Right lobe of liver (tissue), 6 donors: ENCODE results near the gene NCOA3. TPM values are rescaled to one million over a fixed set of nuclear protein-coding genes. Genes with fewer than 3 reads are reported as not detected.
"Not testable (repeated sequence)": the region's sequence is repeated elsewhere in the genome, so short reads cannot be mapped to it uniquely, and the experiment has no call there.

Experiments
- ATAC-seq, 4 donors: fragments of 200-7000 bp; cut with Tn5 transposase; one replicate each; pipeline ENCODE4 v1.9.1; 2020; ENCODE audit warnings: mild to moderate bottlenecking in 4 of 4, moderate library complexity in 4 of 4
- DNase-seq, 3 donors: peaks; one replicate each; pipeline ENCODE4 v3.0.0-alpha.2; 2020
- H3K27ac ChIP-seq, 3 donors: fragments of 200-600 bp; one replicate each; pipeline ENCODE4 v1.8.0; 2022
- H3K27me3 ChIP-seq, 2 donors: fragments of 200-600 bp; one replicate each; pipeline ENCODE4 v1.8.0; 2022
- H3K36me3 ChIP-seq, 4 donors: fragments of 200-600 bp; sonication (generic) in 1 of 4; one replicate each; pipeline versions ENCODE4 v1.5.1 to v1.8.0; 2017 to 2022; ENCODE audit warnings: control low read depth in 1 of 4
- H3K4me1 ChIP-seq, 4 donors: fragments of 200-600 bp; sonication (generic) in 1 of 4; one replicate each; pipeline versions ENCODE4 v1.5.1 to v1.8.0; 2017 to 2022; ENCODE audit warnings: control low read depth in 1 of 4
- H3K4me3 ChIP-seq, 3 donors: fragments of 200-600 bp; one replicate each; pipeline ENCODE4 v1.8.0; 2022
- H3K9me3 ChIP-seq, 4 donors: fragments of 200-600 bp; sonication (generic) in 1 of 4; one replicate each; pipeline versions ENCODE4 v1.5.1 to v1.8.0; 2017 to 2022; ENCODE audit warnings: control low read depth in 1 of 4
- POLR2A ChIP-seq: fragments of 450-650 bp; IDR thresholded peaks from one replicate; pipeline ENCODE4 v1.6.1; 2017; ENCODE audit warnings: antibody characterized with exemption, mild to moderate bottlenecking
- WGBS: methylation state at CpG from one replicate; pipeline ENCODE4 v1.1.6; 2018; ENCODE audit warnings: low coverage, low lambda C conversion rate; ENCODE audit not compliant: insufficient coverage; ENCODE audit errors: missing lambda C conversion rate; 5-methylcytosine and 5-hydroxymethylcytosine counted together
- intact Hi-C, 2 donors: fragments of 100-400 bp; cut with DNase I; formaldehyde crosslinking; loops; one replicate each; pipeline versions ENCODE4 v1.11.2 to v1.14.1; 2022
- total RNA-seq, 6 experiments: library from RNA; depleted of rRNA in 2 of 6; stranded (reverse); fragments of >200 nt in 2 of 6; fragmentation: NEBNext Ultra II Directional in 3 of 6; extraction: Animal tissue kit (Norgen Biotek cat#: 25700) in 3 of 6; gene quantifications; one replicate each; pipeline versions ENCODE4 v1.1.0 to v1.2.4, GENCODE V29; 2016 to 2023
- TF ChIP-seq, protein P1 (sequence below), 4 donors: fragments of 200-600 bp in 3 of 4; fragments of 450-650 bp in 1 of 4; IDR thresholded peaks; one replicate each; pipeline versions ENCODE4 v1.5.1 to v1.8.0; 2016 to 2022; ENCODE audit warnings: antibody characterized with exemption in 4 of 4, mild to moderate bottlenecking in 2 of 4
- donor health status: DM: no; HTN: yes; CAD: no.
- donor health status: DM: no; HTN: no; CAD: no.
- donor health status: DM: no; HTN: no; CAD: no.
- donor health status: DM: no; HTN: yes; CAD: no.
- donor health status: DM: no; HTN: yes; CAD: no.

The NCOA3 gene
- total RNA-seq, 6 experiments from 2014 or later, result 11.2 to 15.1 (median 13.8) TPM

- Histone ChIP-seq H3K4me3 (peak overlapping the region; percentile 90 to 95 (median 92)), H3K36me3 (no peaks in the 10 kb centered on the region), H3K27ac (peak overlapping the region; percentile 78 to 92 (median 84)), H3K4me1 (peaks cover 0 to 30% (median 0%) of the 10 kb centered on the region in 4 donors), H3K9me3 (no peaks in the 10 kb centered on the region), H3K27me3 (no peaks in the 10 kb centered on the region)
- ATAC-seq (peak; percentile 26 to 50 (median 36)), DNase-seq (peak in 1 of 3 donors; percentile 49)
- under 1% methylated on average over 29 of the region's 34 CpGs for WGBS
- intact Hi-C loops, result no loop called here
- TF ChIP-seq, protein P1, sequence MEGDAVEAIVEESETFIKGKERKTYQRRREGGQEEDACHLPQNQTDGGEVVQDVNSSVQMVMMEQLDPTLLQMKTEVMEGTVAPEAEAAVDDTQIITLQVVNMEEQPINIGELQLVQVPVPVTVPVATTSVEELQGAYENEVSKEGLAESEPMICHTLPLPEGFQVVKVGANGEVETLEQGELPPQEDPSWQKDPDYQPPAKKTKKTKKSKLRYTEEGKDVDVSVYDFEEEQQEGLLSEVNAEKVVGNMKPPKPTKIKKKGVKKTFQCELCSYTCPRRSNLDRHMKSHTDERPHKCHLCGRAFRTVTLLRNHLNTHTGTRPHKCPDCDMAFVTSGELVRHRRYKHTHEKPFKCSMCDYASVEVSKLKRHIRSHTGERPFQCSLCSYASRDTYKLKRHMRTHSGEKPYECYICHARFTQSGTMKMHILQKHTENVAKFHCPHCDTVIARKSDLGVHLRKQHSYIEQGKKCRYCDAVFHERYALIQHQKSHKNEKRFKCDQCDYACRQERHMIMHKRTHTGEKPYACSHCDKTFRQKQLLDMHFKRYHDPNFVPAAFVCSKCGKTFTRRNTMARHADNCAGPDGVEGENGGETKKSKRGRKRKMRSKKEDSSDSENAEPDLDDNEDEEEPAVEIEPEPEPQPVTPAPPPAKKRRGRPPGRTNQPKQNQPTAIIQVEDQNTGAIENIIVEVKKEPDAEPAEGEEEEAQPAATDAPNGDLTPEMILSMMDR (IDR thresholded peaks at IDR 0.05), result no peak
- peak; percentile 10 for TF ChIP-seq POLR2A
Observed at GRCh38 chr20:47502271-47503239, 868 bp downstream of the NCOA3 start.

- no peaks in the 10 kb centered on the region for H3K27me3 ChIP-seq
- TF ChIP-seq POLR2A, result no peak
- TF ChIP-seq, protein P1 (IDR thresholded peaks at IDR 0.05), result no peak
- ATAC-seq, result no peak
- no peaks in the 10 kb centered on the region for H3K9me3 ChIP-seq
- H3K4me3 ChIP-seq, result peak overlapping the region in 1 of 3 donors; percentile 92
- 39% methylated on average over 2 of the region's 2 CpGs for WGBS
- intact Hi-C loops, result no loop called here
- DNase-seq, result no peak
- no peaks in the 10 kb centered on the region for H3K36me3 ChIP-seq
- no peak overlapping the region for H3K27ac ChIP-seq
- peaks cover 0 to 41% (median 3%) of the 10 kb centered on the region in 4 donors for H3K4me1 ChIP-seq
Observed at GRCh38 chr20:47503685-47504084, 2.0 kb downstream of the NCOA3 start.

GRCh38 chr20:47506335-47506734 lies 4.6 kb downstream of the NCOA3 start:
- ATAC-seq, result peak in 1 of 4 donors; percentile 6
- H3K27ac ChIP-seq, result peak overlapping the region in 1 of 3 donors; percentile 26
- TF ChIP-seq POLR2A, result no peak
- TF ChIP-seq, protein P1 (IDR thresholded peaks at IDR 0.05), result no peak
- H3K36me3 ChIP-seq, result no peaks in the 10 kb centered on the region
- no peaks in the 10 kb centered on the region for H3K27me3 ChIP-seq
- no peaks in the 10 kb centered on the region for H3K9me3 ChIP-seq
- no peak overlapping the region for H3K4me3 ChIP-seq
- intact Hi-C loops, result no loop called here
- 35% methylated on average over 2 of the region's 2 CpGs for WGBS
- H3K4me1 ChIP-seq, result peaks cover 0 to 44% (median 6%) of the 10 kb centered on the region in 4 donors
- no peak for DNase-seq

GRCh38 chr20:47506850-47507249 lies 5.2 kb downstream of the NCOA3 start:
- no peak overlapping the region for H3K4me3 ChIP-seq
- peaks cover 0 to 44% (median 6%) of the 10 kb centered on the region in 4 donors for H3K4me1 ChIP-seq
- no peaks in the 10 kb centered on the region for H3K27me3 ChIP-seq
- TF ChIP-seq, protein P1 (IDR thresholded peaks at IDR 0.05), result no peak
- TF ChIP-seq POLR2A, result no peak
- peak overlapping the region in 1 of 3 donors; percentile 26 for H3K27ac ChIP-seq
- ATAC-seq (no peak), DNase-seq (no peak)
- H3K36me3 ChIP-seq, result no peaks in the 10 kb centered on the region
- H3K9me3 ChIP-seq, result no peaks in the 10 kb centered on the region
- intact Hi-C loops, result no loop called here
- 41% methylated on average over 2 of the region's 2 CpGs for WGBS

GRCh38 chr20:47507275-47507981 lies 5.7 kb downstream of the NCOA3 start:
- H3K4me1 ChIP-seq, result peaks cover 0 to 44% (median 6%) of the 10 kb centered on the region in 4 donors
- H3K4me3 ChIP-seq, H3K27ac ChIP-seq, H3K27me3 ChIP-seq, ATAC-seq, H3K36me3 ChIP-seq, DNase-seq, H3K9me3 ChIP-seq, intact Hi-C loops: not testable (repeated sequence)
- 81% methylated on average over 9 of the region's 9 CpGs for WGBS
